Myocyte (in vitro differentiated cells): Measurements from ENCODE around the gene PRPS1L1. TPM values are rescaled to one million over a fixed set of nuclear protein-coding genes. Genes with fewer than 3 reads are reported as not detected.

Experiments used
- total RNA-seq: library from RNA; depleted of rRNA; stranded (reverse); fragments of >200 nt; gene quantifications from 2 replicates; pipeline ENCODE4 v1.2.3, GENCODE V29; 2014

Gene PRPS1L1
- total RNA-seq, 1 donor from 2014 or later: not detected

Other genes starting within 250 kb of the PRPS1L1 start
- 90.8 and 155 TPM in 2 replicates for gene SNX13, start 87.4 kb downstream of the PRPS1L1 start, total RNA-seq